GM18861 (cell line): ENCODE measurements around the gene RCBTB1.
"Not testable (repeated sequence)": the region's sequence is repeated elsewhere in the genome, so short reads cannot be mapped to it uniquely, and the experiment has no call there.

Experiments used
- ATAC-seq: cut with Tn5 transposase; IDR thresholded peaks from one replicate; pipeline ENCODE4 v1.9.1; 2021; ENCODE audit not compliant: unreplicated experiment

Gene RCBTB1

GRCh38 chr13:49524740-49525501 is 60.4 kb downstream of the RCBTB1 start:
- no peak for ATAC-seq

DNA sequence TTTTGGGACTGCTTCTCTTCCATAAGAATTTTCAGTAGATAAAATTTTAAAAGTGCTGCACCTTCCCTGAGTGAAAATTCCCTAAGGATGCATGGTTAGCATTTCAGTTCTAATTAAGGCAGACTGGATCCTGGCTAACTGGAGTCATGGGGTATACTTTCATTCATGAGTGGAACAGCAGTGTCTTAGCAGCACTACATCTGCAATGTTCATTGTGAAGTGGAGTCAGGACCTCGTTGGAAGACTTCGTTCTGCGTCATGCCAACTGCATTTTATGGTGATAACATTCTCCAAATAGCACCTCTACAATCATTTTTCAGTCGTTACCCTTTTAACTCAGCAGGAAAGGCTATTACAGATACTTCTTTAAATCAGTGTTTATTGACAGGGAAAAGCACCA is 64.1 kb downstream of the RCBTB1 start:
- ATAC-seq = no peak

DNA sequence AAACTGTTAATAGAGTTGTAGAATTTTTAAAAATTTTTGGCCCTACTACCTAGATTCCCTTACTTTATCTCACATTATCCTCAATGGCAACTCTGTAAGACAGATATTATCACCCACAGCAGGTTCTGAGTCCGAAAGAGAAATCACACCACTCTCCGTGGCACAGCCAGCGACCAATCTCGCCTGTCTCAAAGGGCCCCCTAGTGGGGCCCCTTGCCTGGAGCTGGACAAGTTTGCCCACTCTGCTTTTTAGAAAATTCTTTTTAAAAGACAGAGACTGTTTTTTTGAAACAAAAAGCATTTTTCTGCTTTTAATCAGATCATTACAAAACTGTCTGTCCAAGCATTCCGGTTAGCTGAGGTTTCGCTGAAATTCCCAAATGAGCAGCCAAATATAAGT is 67.9 kb downstream of the RCBTB1 start:
- no peak for ATAC-seq

- no peak for ATAC-seq
Observed at GRCh38 chr13:49516467-49516866, 68.9 kb downstream of the RCBTB1 start.

DNA sequence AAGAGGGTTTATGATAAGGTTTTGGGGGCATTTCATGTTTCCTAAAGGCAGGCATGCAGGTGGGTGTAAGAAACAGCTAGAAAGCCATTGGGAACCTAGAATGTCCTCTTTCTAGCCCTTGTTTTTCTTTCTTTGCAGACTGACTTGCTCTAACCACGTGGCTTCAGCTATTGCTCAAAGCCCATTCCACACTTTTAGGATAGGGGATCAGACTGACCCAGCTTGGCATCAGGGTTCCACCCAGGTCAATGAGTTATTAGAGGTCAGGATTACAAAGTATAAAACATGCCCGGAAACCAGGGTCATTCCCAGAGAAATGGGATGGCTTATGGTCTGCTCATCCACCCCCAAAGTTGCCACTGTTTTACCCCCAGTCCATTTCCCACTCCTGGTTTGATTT is 72.8 kb downstream of the RCBTB1 start:
- ATAC-seq = no peak

DNA sequence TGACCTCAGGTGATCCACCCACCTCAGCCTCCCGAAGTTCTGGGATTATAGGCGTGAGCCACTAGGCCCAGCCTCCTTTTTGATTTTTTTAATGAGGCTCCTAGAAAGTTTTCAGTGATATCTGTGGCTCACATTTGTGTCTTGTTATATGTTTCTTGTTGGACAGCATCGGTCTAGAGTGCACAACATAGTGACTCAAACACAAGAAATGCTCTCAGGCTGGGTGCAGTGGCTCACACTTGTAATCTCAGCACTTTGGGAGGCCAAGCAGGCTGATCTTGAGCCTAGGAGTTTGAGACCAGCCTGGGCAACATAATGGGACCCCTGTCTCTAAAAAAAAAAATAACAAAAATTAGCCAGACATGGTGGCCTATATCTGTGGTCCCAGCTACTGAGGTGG is 81.4 kb downstream of the RCBTB1 start:
- ATAC-seq = no peak

GRCh38 chr13:49502954-49503353 is 82.4 kb downstream of the RCBTB1 start:
- no peak for ATAC-seq

DNA sequence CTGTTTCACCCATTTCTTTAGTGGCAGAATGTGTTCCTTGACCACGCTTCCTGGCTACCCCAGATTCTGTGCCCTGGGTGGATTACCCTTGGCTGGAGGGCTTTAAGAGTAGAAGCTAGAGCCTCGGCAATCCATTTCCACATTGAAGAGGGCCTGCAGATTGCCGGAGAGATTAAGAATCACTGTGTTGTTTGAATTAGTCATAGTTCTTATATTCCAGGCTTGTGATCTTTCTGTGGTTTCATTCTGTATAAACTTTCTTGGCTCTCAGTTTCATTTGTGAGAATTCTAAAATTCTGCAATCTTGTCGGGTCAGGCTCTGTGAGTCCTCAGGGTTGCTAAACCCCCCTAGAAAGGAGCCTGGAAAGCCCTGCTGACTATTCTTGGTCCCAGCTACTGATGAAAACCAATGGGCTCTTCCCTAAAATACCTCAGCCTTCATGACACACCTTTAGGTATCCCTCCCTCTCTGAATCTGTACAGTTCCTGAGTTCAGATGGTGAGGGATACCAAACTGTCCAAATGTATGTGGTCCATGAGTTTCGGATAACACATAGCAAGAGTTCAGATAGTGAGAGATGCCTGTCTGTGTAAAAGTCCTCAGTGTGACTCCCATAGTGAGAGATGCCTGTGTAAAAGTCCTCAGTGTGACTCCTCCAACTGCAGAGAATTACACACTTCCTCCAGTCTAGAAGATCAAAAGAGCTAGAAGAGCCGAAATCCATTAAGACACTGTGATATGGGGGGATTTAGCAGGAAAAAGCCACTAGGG is 85.3 kb downstream of the RCBTB1 start:
- ATAC-seq = no peak

GRCh38 chr13:49498206-49498605 is 87.2 kb downstream of the RCBTB1 start:
- no peak for ATAC-seq

GRCh38 chr13:49497272-49497671 is 88.1 kb downstream of the RCBTB1 start:
- ATAC-seq = no peak

- not testable (repeated sequence) for ATAC-seq
Observed at GRCh38 chr13:49496837-49497236, 88.5 kb downstream of the RCBTB1 start.

DNA sequence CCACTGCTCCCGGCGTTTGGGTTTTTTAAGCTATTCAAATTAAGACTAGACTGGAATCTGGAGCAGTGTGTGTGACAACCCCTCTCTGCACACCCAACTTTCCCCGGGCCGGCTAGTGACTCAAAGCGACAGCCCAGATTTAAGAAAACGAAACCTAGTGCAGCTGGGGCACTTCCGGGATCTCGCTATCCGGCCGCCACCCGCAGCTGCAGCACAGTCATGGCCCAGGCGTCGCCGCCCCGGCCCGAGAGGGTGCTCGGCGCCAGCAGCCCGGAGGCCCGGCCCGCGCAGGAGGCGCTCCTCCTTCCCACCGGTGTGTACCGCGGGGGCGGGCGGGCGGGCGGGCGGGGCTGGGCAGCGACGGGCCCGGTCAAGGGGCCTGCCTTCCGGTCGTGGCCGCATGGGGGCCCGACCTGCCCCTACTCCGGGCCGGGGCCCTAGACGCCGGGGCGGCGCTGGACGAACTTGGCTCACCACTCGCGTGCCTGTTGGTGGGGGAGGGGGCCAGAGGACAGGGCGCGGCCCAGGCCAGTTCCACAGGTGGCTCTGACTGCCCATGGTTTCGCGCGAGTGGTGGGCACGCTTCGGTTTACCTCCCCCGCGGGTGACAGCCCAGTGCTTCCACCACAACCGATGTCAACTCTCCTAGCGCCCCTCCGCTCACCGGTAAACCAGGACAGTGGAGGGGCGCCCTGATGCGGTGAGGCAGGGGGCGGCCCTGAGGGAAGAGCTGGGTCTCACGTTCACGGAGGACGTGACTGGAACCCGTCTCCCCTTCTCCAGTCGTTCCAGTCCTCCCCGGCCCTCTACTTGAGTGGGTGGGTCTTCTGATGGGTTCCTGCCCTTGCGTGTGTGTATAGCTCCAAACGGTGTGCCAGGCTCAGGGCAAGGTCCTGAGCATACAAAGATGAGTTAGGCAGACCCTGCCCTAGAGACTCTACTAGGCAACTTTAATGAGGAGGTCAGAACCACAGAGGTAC is 89.3 kb downstream of the RCBTB1 start, which contains the start of gene PHF11:
TSS of gene PHF11 (plus strand) at position 171 of the 980 bp plus-strand sequence. CDS start at position 220, 49 bp downstream.
- ATAC-seq = peak; percentile 81

GRCh38 chr13:49494645-49495044 is 90.7 kb downstream of the RCBTB1 start:
- ATAC-seq = no peak

DNA sequence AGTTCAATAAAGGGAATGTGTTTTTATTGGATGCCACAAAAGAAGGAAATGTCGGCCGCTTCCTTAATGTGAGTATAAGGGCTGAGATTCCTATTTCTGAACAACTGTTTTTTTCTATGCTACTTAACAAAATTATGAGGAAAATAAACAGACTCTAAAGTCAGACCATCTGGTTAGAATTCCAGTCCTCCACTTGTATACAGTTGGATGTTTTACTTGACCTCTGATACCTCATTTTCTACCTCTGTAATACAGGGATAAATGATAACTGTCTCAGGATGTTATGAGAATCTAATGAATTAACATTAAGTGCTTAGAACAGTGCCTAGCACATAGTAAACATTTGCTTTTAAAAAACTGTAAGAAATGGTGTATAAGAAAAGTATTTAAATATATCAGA is 96.8 kb downstream of the RCBTB1 start:
- ATAC-seq = no peak
